HG02571 (cell line): ENCODE measurements around the gene RPH3AL.

Experiments
- ATAC-seq: cut with Tn5 transposase; IDR thresholded peaks from one replicate; pipeline ENCODE4 v1.9.1; 2021; ENCODE audit warnings: mild to moderate bottlenecking, moderate library complexity; ENCODE audit not compliant: unreplicated experiment

RPH3AL gene

GRCh38 chr17:303168-303567, 49.4 kb downstream of the RPH3AL start:
- ATAC-seq: no peak

- no peak for ATAC-seq
These were observed 50.3 kb downstream of the RPH3AL start for GRCh38 chr17:302300-302698.

- no peak for ATAC-seq
These were observed 50.8 kb downstream of the RPH3AL start for GRCh38 chr17:301681-302299.

- no peak for ATAC-seq
These were observed 51.7 kb downstream of the RPH3AL start for GRCh38 chr17:300881-301280.

GRCh38 chr17:299546-299945, 53.1 kb downstream of the RPH3AL start:
- no peak for ATAC-seq

GRCh38 chr17:298791-299450, 53.7 kb downstream of the RPH3AL start:
- ATAC-seq: no peak

GRCh38 chr17:297758-298157, 54.8 kb downstream of the RPH3AL start:
- ATAC-seq: no peak

- ATAC-seq: no peak
These were observed 55.5 kb downstream of the RPH3AL start for GRCh38 chr17:296906-297690.

- no peak for ATAC-seq
These were observed 56.2 kb downstream of the RPH3AL start for GRCh38 chr17:296379-296778.

GRCh38 chr17:292531-293382, 59.9 kb downstream of the RPH3AL start:
- ATAC-seq: no peak

- ATAC-seq: no peak
These were observed 60.6 kb downstream of the RPH3AL start for GRCh38 chr17:292016-292415.

GRCh38 chr17:291587-291986, 61.0 kb downstream of the RPH3AL start:
- ATAC-seq: no peak

GRCh38 chr17:290626-291025, 62.0 kb downstream of the RPH3AL start:
- ATAC-seq: no peak

- no peak for ATAC-seq
These were observed 62.5 kb downstream of the RPH3AL start for GRCh38 chr17:290121-290521.

- no peak for ATAC-seq
These were observed 63.2 kb downstream of the RPH3AL start for GRCh38 chr17:289409-289808.

- no peak for ATAC-seq
These were observed 63.7 kb downstream of the RPH3AL start for GRCh38 chr17:288802-289356.

GRCh38 chr17:286571-286970, 66.0 kb downstream of the RPH3AL start:
- ATAC-seq: no peak

GRCh38 chr17:285751-286422, 66.7 kb downstream of the RPH3AL start:
- ATAC-seq: no peak

- no peak for ATAC-seq
These were observed 67.8 kb downstream of the RPH3AL start for GRCh38 chr17:284676-285355.
